ENCODE results near the gene CTSE.

Gene CTSE

DNA sequence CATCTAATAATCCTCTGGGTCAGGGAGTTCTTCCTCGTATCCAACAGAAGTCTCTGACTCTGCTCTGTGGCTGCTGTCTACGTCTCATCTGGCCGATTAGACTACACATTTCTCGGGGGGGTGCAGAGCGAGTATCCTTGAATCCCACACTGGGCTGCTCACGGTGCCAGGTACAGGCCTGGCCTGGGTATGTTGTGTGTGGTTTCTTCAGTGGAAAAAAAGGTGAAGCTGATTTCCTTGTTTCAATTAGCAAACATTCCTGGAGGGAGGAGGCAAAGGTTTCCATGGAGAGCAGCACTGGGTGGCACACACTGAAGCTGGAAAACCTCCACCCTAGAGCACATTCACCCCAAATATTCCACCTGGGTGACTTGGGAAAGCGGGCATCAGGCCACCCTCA lies 18.5 kb downstream of the CTSE start:
- no peak overlapping the region for H3K27ac ChIP-seq
- TF ChIP-seq, protein P1, sequence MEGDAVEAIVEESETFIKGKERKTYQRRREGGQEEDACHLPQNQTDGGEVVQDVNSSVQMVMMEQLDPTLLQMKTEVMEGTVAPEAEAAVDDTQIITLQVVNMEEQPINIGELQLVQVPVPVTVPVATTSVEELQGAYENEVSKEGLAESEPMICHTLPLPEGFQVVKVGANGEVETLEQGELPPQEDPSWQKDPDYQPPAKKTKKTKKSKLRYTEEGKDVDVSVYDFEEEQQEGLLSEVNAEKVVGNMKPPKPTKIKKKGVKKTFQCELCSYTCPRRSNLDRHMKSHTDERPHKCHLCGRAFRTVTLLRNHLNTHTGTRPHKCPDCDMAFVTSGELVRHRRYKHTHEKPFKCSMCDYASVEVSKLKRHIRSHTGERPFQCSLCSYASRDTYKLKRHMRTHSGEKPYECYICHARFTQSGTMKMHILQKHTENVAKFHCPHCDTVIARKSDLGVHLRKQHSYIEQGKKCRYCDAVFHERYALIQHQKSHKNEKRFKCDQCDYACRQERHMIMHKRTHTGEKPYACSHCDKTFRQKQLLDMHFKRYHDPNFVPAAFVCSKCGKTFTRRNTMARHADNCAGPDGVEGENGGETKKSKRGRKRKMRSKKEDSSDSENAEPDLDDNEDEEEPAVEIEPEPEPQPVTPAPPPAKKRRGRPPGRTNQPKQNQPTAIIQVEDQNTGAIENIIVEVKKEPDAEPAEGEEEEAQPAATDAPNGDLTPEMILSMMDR (conservative IDR thresholded peaks at IDR 0.05) = no peak

DNA sequence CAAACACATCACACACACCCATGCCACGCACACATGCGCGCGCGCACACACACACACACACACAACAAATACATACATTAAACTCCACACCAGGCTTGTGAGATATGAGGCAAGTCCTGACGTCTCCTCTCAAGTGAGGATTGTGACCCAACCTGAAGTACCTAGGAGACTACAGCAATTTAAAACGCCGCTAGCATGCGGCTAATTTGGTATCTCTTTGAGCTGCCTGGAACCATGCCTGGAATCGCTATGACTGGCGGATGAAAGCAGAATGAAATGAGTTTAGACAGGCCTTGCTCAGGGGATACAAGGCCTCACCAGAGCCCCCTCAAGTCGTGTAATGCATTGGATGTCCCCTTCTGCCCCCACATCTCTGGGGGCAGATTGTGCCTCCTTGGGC lies 18.9 kb downstream of the CTSE start:
- H3K27ac ChIP-seq = no peak overlapping the region
- TF ChIP-seq, protein P1 (conservative IDR thresholded peaks at IDR 0.05) = no peak

DNA sequence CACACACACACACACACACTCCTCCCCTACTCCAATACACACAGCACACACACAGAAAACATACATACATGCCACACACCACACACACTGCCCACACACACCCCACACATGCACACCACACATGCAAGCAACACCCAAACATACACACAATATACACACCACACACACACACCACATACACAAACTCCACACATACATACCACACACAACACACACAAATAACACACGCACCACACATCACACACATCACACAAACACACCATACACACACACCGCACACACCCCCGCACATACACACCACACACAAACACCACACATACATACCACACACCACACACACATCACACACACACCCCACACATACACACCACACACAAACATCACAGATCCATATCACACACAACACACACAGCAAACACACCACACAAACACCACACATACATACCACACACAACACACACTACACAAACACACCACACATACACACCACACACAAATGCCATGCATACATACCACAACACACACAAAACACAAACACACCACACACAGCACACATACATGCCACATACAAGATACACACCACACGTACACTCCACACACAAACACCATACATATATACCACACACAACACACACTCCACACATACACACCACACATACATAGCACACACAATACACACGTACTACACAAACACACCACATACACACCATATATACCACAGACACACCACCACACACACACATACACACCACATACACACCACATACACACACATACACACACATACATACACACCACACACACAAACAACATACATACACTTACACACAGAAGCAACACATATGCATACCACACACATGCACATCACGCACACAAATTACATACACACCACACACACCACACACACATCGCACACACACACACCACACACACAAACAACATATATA lies 19.6 kb downstream of the CTSE start:
- no peak overlapping the region for H3K27ac ChIP-seq
- TF ChIP-seq, protein P1 (conservative IDR thresholded peaks at IDR 0.05) = no peak

DNA sequence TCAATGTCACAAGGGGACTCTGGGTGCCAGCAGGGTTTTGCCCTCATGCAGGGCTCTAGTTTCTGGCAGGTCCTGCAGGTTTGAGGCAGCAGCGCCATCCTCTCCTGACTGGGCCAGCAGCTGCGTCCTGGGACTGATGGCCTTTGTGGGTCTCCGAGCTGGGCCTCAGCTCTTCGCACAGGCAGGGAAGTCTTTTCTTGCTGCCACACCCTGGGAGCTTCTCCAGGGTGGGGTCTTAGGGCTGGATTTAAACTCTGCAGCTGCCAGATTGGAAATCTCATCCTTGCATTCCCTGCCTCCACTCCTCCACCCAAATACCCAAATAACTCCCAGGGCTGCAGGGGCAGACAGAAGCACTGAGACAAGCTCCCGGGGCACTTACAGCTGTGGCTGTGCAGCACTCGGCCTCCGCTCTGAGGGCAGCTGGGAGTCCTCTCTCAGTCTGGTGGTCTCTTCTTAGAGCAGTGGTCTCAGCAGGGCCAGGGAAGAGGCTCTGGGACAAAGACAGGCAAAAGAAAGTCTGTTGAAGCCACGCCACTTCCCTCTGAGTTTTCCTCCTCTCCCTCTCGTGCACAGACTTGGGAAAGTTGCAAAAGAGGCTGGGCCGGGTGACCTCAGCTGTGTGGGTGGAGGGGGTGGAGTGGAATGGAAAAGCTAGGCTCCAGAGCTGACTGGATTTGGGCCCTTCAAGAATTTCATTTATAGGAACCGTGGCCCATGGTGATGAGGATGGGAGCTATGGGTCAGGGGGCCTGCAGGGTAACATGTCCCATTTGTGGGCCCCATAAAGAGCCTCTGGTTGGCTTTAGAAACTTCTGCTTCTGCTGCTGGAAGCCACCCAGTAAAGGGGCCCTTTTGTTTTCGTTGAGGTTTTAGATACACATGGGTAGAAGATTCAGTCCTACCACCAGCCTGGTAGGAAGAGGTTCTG lies 20.6 kb downstream of the CTSE start, which contains the start of gene RAB7B:
Gene RAB7B, minus strand, starts transcription at position 525 of the 931 bp plus-strand sequence. CDS start 9,260 bp downstream, outside the sequence.
- H3K27ac ChIP-seq = no peak within 1 kb of the TSS
- TF ChIP-seq, protein P1 (conservative IDR thresholded peaks at IDR 0.05) = no peak

DNA sequence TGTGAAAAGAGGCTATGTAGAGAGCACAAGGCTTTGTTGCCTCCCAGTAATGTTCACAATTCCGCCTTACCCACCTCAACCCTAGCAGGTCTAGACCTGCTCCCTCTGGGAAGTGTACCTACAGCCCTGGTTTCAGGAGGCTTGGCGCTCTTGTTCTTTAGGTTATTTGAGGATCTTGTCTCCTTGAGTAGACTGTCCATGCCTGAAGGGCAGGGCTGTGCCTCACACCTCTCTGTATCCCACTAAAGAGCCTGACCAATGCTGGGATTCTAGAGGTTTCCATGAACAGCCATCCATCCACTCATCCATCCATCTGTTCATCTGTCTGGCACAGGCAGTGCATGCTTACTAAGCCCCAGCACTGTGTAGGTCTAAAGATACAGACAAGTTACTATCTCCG lies 21.5 kb downstream of the CTSE start:
- TF ChIP-seq, protein P1 (conservative IDR thresholded peaks at IDR 0.05) = no peak
- no peak overlapping the region for H3K27ac ChIP-seq

DNA sequence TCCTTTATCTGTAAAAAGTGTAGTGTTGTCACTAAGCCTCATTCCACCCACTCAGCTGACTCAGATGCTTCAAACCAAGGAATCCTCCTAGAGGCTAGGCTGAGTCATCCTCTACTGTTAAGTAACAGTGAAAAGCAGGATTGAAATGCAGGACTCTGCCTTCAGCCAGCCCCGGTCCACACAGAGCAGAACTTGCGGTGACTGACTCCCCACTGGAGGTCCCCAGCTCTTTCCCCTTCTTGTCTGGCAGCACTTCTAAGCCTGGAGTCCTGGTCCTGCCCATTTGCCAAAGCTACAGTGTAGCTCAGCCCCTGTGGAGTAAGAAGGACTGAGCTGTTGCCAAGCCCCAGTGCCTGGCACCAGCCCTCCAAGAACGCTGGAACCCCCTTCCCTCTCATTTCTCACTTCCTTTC lies 22.2 kb downstream of the CTSE start:
- no peak overlapping the region for H3K27ac ChIP-seq

More for the DNA sequence above, 22.2 kb downstream of the CTSE start:
- TF ChIP-seq, protein P1 (conservative IDR thresholded peaks at IDR 0.05) = no peak

Data from VCaP (cell line).